ENCODE data around the gene PHLPP2.

The PHLPP2 gene

DNA sequence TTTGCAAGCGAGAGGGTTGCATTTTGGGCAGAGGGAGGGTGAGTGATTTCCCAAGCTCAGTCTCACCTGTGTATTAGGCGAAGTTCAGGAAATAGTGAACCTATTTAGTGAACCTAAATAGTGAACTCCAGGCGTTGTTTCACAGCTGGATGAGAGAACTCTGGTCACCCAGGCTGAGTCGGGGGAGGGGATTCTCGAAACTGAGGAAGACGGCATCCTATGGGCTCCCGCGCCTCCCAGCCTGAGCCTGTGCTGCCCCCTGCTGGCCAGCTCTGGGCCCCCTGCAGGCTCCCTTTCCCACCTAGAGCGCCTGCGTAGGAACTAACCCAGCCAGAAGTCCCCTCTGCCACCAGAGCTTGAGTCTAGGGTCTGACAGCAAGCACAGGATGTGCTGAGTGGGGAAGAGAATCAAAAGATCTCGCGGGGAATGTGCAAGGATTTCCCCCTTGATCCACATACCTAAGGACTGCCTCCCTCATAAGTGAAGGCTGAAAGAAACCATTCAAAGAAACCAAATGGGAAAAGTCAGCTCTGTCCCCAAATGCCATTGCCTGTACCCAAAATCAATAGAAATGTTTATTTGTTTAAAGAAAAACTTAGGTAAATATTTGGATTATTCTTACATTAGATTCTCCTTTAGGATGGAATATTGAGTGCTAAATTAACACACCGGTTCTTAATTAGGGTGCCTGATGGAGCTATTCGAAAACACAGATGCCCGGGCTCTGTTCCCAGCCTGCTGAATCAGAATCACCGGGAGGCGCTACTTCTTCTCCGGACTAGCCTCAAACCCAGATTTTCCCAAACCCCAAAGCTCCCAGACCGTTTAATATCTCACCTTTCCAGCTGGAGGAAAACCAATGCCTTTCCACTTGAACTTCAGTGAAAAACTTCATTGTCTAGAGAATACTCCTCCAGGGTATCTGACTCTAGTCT, 113.3 kb downstream of the PHLPP2 start:
- H3K79me2 ChIP-seq (ENCODE audit: insufficient read depth, low read length), result no peaks in the 10 kb centered on the region
- H3K9me3 ChIP-seq (ENCODE audit: insufficient read depth, low read length, severe bottlenecking), result no peaks in the 10 kb centered on the region
- H2AFZ ChIP-seq (ENCODE audit: low read depth, low read length), result peak overlapping the region; percentile 24; the same call in 1 of the 2 replicates
- no peak overlapping the region for H3K9ac ChIP-seq (ENCODE audit: low read depth, low read length)
- TF ChIP-seq, protein P1, sequence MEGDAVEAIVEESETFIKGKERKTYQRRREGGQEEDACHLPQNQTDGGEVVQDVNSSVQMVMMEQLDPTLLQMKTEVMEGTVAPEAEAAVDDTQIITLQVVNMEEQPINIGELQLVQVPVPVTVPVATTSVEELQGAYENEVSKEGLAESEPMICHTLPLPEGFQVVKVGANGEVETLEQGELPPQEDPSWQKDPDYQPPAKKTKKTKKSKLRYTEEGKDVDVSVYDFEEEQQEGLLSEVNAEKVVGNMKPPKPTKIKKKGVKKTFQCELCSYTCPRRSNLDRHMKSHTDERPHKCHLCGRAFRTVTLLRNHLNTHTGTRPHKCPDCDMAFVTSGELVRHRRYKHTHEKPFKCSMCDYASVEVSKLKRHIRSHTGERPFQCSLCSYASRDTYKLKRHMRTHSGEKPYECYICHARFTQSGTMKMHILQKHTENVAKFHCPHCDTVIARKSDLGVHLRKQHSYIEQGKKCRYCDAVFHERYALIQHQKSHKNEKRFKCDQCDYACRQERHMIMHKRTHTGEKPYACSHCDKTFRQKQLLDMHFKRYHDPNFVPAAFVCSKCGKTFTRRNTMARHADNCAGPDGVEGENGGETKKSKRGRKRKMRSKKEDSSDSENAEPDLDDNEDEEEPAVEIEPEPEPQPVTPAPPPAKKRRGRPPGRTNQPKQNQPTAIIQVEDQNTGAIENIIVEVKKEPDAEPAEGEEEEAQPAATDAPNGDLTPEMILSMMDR (IDR thresholded peaks at IDR 0.05; ENCODE audit: borderline replicate concordance, extremely low read depth, low read length, poor library complexity, severe bottlenecking), result peak; percentile 95
- no peak for TF ChIP-seq EZH2 (IDR thresholded peaks at IDR 0.05; ENCODE audit: borderline replicate concordance, low read depth, low read length, severe bottlenecking)
- H3K27ac ChIP-seq (ENCODE audit: low read length), result no peak overlapping the region
- ATAC-seq (ENCODE audit: insufficient read depth, low read depth) (peak; percentile 100), DNase-seq (peak; percentile 78)
- peak overlapping the region; percentile 45 for H3K4me2 ChIP-seq (ENCODE audit: insufficient read depth, low read length)
- H4K20me1 ChIP-seq (ENCODE audit: insufficient read depth, low read length), result no peaks in the 10 kb centered on the region
- H3K4me1 ChIP-seq (ENCODE audit: insufficient read depth, low read length), result peaks cover 7% of the 10 kb centered on the region; the same call in 1 of the 2 replicates
- no peaks in the 10 kb centered on the region for H3K36me3 ChIP-seq (ENCODE audit: insufficient read depth, low read length)
- H3K27me3 ChIP-seq (ENCODE audit: insufficient read depth, low read length, poor library complexity), result peaks cover 7% of the 10 kb centered on the region
- H3K4me3 ChIP-seq (ENCODE audit: low read depth in 1 of 2, low read length in 2 of 2), result no peak overlapping the region

DNA sequence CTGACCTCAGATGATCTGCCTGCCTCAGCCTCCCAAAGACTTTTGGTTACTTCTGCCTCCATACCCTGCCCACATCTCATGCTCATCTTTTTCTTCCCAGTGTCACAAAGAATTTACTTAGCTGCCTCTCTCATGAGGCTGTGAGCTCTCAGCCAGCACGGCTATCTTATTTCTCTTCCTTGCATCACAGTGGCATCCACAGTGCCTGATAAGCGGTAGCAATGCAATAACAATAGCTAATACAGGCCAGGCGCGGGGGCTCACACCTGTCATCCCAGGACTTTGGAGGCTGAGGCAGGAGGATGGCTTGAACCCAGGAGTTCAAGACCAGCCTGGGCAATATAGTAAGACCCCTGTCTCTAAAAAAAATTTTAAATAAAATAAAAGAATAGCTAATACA, 114.1 kb downstream of the PHLPP2 start:
- H3K9ac ChIP-seq (ENCODE audit: low read depth, low read length), result no peak overlapping the region
- H3K4me2 ChIP-seq (ENCODE audit: insufficient read depth, low read length), result peak overlapping the region; percentile 45; the same call in 1 of the 2 replicates
- no peak overlapping the region for H3K27ac ChIP-seq (ENCODE audit: low read length)
- TF ChIP-seq, protein P1 (IDR thresholded peaks at IDR 0.05; ENCODE audit: borderline replicate concordance, extremely low read depth, low read length, poor library complexity, severe bottlenecking), result no peak
- no peak for TF ChIP-seq EZH2 (IDR thresholded peaks at IDR 0.05; ENCODE audit: borderline replicate concordance, low read depth, low read length, severe bottlenecking)
- peaks cover 7% of the 10 kb centered on the region for H3K27me3 ChIP-seq (ENCODE audit: insufficient read depth, low read length, poor library complexity)
- peaks cover 7% of the 10 kb centered on the region; the same call in 1 of the 2 replicates for H3K4me1 ChIP-seq (ENCODE audit: insufficient read depth, low read length)
- no peaks in the 10 kb centered on the region for H4K20me1 ChIP-seq (ENCODE audit: insufficient read depth, low read length)
- no peaks in the 10 kb centered on the region for H3K9me3 ChIP-seq (ENCODE audit: insufficient read depth, low read length, severe bottlenecking)
- no peaks in the 10 kb centered on the region for H3K36me3 ChIP-seq (ENCODE audit: insufficient read depth, low read length)
- H3K4me3 ChIP-seq (ENCODE audit: low read depth in 1 of 2, low read length in 2 of 2), result no peak overlapping the region
- DNase-seq (no peak), ATAC-seq (ENCODE audit: insufficient read depth, low read depth) (no peak)
- no peak overlapping the region for H2AFZ ChIP-seq (ENCODE audit: low read depth, low read length)
- H3K79me2 ChIP-seq (ENCODE audit: insufficient read depth, low read length), result no peaks in the 10 kb centered on the region

DNA sequence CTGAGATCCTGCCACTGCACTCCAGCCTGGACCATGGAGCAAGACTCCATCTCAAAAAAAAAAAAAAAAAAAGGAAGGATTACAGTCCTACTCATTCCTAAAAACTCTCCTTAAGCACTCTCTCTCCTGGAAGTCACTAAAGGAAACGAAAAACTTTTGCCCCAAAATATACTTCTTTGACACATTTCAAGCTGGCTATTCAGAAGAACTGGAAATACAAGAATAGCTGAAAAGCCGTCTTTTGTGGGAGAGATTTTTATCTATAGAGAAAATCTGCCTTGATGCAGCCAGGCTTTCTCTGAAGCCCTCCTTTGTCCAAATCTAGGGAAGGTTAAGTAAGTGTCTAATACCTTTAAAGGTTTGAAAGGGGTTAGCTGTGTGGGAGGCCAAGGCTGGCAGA, 115.4 kb downstream of the PHLPP2 start:
- no peaks in the 10 kb centered on the region for H3K36me3 ChIP-seq (ENCODE audit: insufficient read depth, low read length)
- H3K9ac ChIP-seq (ENCODE audit: low read depth, low read length), result no peak overlapping the region
- ATAC-seq (ENCODE audit: insufficient read depth, low read depth) (no peak), DNase-seq (no peak)
- no peak overlapping the region for H3K4me2 ChIP-seq (ENCODE audit: insufficient read depth, low read length)
- peaks cover 7% of the 10 kb centered on the region for H3K27me3 ChIP-seq (ENCODE audit: insufficient read depth, low read length, poor library complexity)
- no peaks in the 10 kb centered on the region for H3K9me3 ChIP-seq (ENCODE audit: insufficient read depth, low read length, severe bottlenecking)
- H3K27ac ChIP-seq (ENCODE audit: low read length), result no peak overlapping the region
- no peaks in the 10 kb centered on the region for H3K79me2 ChIP-seq (ENCODE audit: insufficient read depth, low read length)
- no peak overlapping the region for H3K4me3 ChIP-seq (ENCODE audit: low read depth in 1 of 2, low read length in 2 of 2)
- no peaks in the 10 kb centered on the region for H4K20me1 ChIP-seq (ENCODE audit: insufficient read depth, low read length)
- no peak for TF ChIP-seq EZH2 (IDR thresholded peaks at IDR 0.05; ENCODE audit: borderline replicate concordance, low read depth, low read length, severe bottlenecking)
- TF ChIP-seq, protein P1 (IDR thresholded peaks at IDR 0.05; ENCODE audit: borderline replicate concordance, extremely low read depth, low read length, poor library complexity, severe bottlenecking), result no peak
- H2AFZ ChIP-seq (ENCODE audit: low read depth, low read length), result no peak overlapping the region
- peaks cover 7% of the 10 kb centered on the region; the same call in 1 of the 2 replicates for H3K4me1 ChIP-seq (ENCODE audit: insufficient read depth, low read length)

Measured in DND-41 (cell line).